ENCODE measurements around the gene C19orf33.
"Not testable (repeated sequence)": the region's sequence is repeated elsewhere in the genome, so short reads cannot be mapped to it uniquely, and the experiment has no call there.

Gene C19orf33

GRCh38 chr19:38309615-38310278, 5.7 kb downstream of the C19orf33 start:
- DNase-seq: no peak

GRCh38 chr19:38310279-38310670, 6.2 kb downstream of the C19orf33 start:
- no peak for DNase-seq

GRCh38 chr19:38310986-38311385, 6.9 kb downstream of the C19orf33 start:
- no peak for DNase-seq

- peak; percentile 93 for DNase-seq
These were observed 11.8 kb downstream of the C19orf33 start, which contains the start of gene YIF1B for GRCh38 chr19:38315657-38316476. Gene YIF1B (minus strand): TSS chr19:38315947. CDS start chr19:38315917, 30 bp downstream.

GRCh38 chr19:38316477-38317067, 12.5 kb downstream of the C19orf33 start:
- DNase-seq: no peak

- DNase-seq: no peak
These were observed 13.1 kb downstream of the C19orf33 start for GRCh38 chr19:38317104-38317612.

- no peak for DNase-seq
These were observed 14.6 kb downstream of the C19orf33 start for GRCh38 chr19:38318660-38319059.

- peak; percentile 6 for DNase-seq
These were observed 15.6 kb downstream of the C19orf33 start, which contains the start of gene KCNK6 for GRCh38 chr19:38319421-38320258. Gene KCNK6 (plus strand): TSS chr19:38319845. CDS start chr19:38319951, 106 bp downstream.

- DNase-seq: no peak
These were observed 16.9 kb downstream of the C19orf33 start for GRCh38 chr19:38320969-38321339.

GRCh38 chr19:38321646-38322196, 17.7 kb downstream of the C19orf33 start:
- no peak for DNase-seq

GRCh38 chr19:38323291-38323690, 19.2 kb downstream of the C19orf33 start:
- no peak for DNase-seq

GRCh38 chr19:38324431-38324830, 20.4 kb downstream of the C19orf33 start:
- no peak for DNase-seq

GRCh38 chr19:38326591-38326990, 22.5 kb downstream of the C19orf33 start:
- DNase-seq: no peak

- DNase-seq: no peak
These were observed 25.6 kb downstream of the C19orf33 start for GRCh38 chr19:38329651-38330050.

- DNase-seq: no peak
These were observed 27.7 kb downstream of the C19orf33 start for GRCh38 chr19:38331728-38332127.

- DNase-seq: no peak
These were observed 29.2 kb downstream of the C19orf33 start for GRCh38 chr19:38333245-38333644.

GRCh38 chr19:38335949-38336637, 32.0 kb downstream of the C19orf33 start:
- DNase-seq: peak; percentile 86

- DNase-seq: peak; percentile 92
These were observed 32.7 kb downstream of the C19orf33 start for GRCh38 chr19:38336638-38337359.

- no peak for DNase-seq
These were observed 33.3 kb downstream of the C19orf33 start for GRCh38 chr19:38337360-38337653.

- not testable (repeated sequence) for DNase-seq
These were observed 35.0 kb downstream of the C19orf33 start for GRCh38 chr19:38339011-38339410.

GRCh38 chr19:38340927-38341326, 36.9 kb downstream of the C19orf33 start:
- DNase-seq: no peak

Data from effector CD8-positive, alpha-beta T cell (primary cell).